GM21528 (cell line): ENCODE data around the gene DENND1A.
"Not testable (repeated sequence)": the region's sequence is repeated elsewhere in the genome, so short reads cannot be mapped to it uniquely, and the experiment has no call there.

Experiments used
- ATAC-seq: cut with Tn5 transposase; IDR thresholded peaks from one replicate; pipeline ENCODE4 v1.9.1; 2021; ENCODE audit warnings: mild to moderate bottlenecking, moderate library complexity; ENCODE audit not compliant: unreplicated experiment, low FRiP score

Gene DENND1A

DNA sequence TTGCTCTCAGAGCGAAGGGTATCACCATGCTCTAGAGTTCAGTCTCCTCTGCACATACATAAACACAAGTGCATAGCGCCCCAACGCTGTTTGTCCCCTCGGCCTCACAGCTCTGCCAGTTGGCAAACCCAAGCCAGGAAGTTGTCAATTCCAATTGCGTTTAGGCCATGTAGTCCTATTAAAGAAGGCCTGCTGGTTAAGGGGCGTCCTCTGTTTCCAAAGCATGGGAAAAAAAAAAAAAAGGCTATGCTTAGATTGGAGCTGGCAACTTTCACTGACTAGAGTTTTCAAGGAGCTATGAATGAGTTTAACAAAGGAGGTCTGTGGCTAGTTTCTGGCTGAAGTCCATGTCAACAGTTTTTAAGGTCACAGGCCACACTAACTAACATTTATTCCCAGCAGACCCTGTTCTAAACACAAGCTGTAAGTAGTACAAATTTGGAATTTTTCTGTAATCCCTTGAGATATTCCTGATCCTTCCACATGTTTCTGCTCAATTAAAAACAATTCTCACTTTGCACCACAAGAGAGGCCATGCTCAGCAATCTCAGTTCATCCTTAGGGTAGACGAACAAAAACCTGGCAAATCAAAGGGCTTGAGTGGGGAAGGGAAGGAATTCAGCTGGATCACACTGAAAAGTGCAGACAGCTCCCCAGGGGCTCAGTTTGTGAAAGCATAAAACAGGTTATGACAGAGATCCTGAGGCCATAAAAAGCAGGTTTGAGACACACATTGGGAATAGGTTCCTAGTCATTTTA is 187.7 kb downstream of the DENND1A start:
- ATAC-seq, result no peak

DNA sequence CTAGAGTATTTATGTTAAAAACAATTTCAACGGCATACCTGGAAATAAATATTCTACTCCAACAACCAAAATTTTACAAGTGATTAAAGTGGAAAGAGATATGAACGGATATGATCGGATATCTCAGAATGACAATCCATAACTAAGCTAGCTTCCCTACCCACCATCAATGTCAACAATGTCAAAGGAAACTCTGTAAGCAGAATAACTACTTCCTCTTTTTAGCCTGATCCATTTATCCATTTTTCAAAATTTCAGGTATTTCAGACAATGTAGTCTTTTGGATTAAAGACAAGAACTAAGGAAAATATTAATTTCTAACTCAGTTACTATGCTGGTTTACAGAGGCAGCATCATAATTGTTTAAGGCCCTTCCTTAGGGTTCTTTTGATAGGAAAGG is 188.7 kb downstream of the DENND1A start:
- ATAC-seq, result no peak

DNA sequence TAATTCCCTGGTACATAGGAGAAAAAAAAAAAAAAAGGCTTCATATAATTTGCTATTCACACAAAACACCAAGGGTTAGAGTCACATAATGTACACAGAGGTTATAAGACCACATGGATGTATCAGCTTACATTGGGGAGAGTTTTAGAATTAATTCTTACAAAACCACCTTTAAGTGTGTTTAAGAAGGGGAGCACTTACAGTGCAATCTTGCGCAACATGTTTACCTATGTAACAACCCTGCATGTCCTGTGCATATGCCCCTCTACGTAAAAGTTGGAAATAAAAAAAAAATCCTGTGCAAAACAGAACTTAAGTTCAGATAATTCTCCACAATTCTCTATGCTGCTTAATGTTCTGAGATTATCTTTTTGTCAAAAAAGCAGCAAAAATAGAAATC is 190.0 kb downstream of the DENND1A start:
- no peak for ATAC-seq

DNA sequence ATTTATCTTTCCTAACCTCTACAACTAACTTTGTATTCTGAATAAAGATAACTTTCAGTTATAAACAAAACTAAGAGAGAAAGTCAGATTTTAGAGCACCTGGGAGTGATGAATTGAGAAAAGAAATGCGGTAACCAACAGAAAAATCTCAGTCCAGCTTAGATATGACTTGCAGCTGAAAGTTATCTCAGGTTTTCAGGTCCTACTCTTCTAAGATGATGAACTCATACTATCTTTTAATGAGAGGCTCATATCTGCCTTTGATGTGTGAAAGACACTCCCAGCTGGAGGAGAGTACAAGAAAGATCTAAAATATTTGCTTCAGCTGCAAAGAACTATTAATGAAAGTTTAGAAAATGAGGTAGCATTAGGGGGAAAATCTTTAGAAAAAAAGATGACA is 190.5 kb downstream of the DENND1A start:
- ATAC-seq, result no peak

DNA sequence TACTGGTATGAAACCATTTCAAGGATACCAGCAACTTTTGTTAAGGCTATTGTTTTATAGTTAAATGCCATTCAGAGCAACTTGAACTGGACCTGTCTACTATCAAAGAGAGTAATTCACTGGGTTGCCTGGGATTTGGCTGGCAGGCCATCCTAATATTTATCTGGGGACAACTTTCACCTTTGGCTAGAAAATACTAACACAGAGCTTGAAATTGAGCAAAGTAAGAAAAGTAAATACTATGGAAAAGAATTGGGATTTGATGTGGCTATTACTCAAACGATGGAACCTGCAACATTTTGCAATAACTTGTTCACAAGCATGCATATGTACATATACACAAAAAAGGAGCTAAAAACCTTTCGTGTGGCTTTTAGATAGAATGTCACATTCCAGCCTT is 191.3 kb downstream of the DENND1A start:
- no peak for ATAC-seq

DNA sequence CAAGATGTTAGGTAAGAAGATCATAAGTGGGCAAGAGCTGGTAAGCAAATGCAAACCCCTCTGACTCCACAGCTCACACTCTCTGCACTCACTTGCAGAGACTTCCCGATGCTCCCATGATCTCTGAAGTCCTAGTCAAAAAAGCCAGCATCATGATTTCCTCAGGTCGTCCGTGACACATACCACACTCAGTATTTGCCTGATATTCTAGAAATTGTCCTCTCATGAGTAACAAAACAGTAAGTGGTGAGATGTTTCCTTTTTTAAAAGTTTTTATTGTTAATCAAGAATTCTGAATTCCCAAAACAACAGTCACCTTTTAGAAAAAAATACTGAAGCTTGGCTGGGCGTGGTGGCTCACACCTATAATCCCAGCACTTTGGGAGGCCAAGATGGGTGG is 194.6 kb downstream of the DENND1A start:
- ATAC-seq, result no peak

DNA sequence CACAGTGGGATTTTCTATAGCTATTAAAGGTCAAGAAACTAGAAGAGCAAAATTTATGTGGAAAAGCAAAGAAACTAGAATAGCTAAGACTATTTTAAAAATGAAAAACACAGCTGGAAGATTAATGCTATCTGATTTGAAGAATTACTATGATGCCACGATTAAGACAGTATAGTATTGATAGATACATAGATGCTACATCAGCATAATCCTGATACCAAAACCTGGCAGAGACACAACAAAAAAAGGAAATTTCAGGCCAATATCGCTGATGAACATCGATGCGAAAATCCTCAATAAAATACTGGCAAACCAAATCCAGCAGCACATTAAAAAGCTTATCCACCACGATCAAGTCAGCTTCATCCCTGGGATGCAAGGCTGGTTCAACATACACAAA is 201.4 kb downstream of the DENND1A start:
- ATAC-seq, result not testable (repeated sequence)

DNA sequence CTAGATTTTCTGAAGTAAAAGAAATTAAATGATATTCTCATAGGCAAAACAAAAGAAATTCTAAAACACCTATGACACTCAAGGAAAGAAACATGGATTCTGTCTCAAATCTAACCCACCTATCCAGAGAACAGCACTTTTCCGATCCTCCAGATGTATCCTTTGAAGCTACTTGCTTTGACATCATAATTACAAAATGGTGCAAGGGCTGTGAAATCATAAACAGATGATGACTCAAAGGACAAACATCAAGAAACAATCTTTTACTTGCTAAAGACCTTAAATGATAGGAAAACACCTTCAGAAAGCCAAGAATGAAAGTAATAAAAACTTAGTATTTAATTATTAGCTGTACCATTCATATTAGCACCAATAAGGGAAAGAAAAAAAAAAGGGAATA is 202.6 kb downstream of the DENND1A start:
- ATAC-seq, result no peak

DNA sequence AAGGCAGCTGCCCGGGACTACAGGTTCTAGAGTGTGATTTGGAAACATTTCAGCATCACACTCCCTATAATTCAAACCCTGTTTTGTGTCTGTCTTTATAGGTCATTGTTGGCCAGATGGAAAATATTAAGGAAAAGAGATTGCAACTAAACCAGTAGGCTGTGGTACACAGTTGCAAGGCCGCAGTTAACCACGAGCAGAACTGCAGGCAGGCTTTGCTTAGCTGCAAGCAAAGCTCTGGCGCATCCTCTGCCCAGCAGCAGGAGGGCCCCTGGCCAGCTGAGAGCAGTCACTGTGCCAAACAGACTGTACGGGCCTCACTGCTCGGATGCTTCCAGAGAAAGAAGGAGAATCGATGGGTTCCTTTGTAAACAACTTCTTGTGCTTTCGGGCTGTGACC is 204.5 kb downstream of the DENND1A start:
- no peak for ATAC-seq

DNA sequence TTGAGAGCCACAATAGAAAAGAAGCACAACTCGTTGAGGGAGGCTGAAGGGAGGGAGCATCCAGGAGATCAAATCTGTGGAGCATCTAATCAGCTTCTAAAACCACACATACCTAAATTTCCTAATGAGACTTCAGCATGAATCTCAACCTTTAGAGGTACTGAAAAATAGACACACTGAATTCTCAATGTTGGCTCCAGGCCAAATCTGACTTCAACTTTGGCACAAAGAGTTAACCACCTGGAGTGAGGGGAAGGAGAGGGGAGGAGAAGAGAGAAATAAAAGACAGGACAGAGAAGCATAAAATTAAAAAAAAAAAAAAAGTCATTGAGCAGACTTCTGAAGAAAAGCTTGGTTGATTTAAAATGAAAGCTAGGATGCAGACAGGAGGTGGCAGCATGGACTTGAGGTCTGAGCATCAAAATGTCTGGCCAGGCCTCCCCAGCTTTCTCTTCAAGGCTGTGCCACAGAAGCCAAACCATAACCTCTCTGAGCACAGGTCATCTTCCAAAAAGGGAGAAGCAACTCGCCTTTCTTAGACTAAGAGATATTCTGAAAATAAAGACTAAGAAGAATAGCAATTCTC is 205.6 kb downstream of the DENND1A start:
- ATAC-seq, result no peak

DNA sequence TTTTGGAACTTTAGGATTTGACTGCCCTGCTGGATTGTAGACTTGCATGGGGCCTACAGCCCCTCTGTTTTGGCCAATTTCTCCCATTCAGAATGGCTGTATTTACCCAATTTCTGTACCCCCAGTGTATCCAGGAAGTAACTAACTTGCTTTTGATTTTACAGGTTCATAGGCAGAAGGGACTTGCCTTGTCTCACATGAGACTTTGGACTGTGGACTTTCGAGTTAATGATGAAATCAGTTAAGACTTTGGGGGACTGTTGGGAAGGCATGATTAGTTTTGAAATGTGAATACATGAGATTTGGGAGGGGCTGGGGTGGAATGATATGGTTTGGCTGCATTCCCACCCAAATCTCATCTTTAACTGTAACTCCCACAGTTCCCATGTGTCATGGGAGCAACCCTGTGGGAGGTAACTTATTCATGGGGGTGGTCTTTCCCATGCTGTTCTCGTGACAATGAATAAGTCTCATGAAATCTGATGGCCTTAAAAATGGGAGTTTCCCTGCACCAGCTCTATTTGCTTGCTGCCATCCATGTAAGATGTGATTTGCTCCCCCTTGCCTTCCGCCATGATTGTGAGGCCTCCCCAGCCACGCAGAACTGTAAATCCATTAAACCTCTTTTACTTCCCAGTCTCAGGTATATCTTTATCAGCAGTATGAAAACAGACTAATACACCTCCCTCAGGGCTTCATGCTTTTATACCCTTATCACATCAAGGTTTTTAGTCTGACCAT is 206.6 kb downstream of the DENND1A start:
- ATAC-seq, result no peak

DNA sequence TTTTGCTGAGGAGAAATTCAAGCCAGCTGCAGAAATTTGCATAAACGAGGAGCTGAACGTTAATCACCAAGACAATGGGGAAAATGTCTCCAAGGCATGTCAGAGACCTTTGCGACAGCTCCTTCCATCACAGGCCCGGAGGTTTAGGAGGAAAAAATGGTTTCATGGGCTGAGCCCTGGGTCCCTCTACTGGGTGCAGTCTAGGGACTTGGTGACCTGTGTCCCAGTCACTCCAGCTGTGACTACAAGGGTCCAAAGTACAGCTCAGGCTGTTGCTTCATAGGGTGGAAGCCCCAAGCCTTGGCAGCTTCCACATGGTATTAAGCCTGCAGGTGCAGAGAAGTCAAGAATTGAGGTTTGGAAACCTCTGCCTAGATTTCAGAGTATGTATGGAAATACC is 207.5 kb downstream of the DENND1A start:
- no peak for ATAC-seq

DNA sequence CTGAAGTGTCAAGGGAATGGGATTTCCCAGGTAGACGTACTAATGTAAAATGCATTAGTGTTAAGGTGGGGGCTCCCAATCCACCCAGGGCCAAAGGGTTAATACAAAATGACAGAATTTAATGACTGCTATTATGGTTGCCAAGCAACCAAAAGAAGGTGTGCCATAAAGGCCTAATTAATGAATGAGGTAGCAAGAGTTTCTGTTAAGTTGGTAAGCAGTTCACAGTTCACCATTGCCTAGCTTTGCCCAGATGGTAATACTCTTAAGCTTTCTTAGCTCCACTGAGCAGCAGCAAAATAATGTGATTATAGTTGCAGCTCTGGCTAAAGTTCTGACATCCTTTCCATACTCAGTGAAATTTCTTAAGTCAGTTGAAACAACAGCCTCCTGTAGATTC is 211.7 kb downstream of the DENND1A start:
- no peak for ATAC-seq

DNA sequence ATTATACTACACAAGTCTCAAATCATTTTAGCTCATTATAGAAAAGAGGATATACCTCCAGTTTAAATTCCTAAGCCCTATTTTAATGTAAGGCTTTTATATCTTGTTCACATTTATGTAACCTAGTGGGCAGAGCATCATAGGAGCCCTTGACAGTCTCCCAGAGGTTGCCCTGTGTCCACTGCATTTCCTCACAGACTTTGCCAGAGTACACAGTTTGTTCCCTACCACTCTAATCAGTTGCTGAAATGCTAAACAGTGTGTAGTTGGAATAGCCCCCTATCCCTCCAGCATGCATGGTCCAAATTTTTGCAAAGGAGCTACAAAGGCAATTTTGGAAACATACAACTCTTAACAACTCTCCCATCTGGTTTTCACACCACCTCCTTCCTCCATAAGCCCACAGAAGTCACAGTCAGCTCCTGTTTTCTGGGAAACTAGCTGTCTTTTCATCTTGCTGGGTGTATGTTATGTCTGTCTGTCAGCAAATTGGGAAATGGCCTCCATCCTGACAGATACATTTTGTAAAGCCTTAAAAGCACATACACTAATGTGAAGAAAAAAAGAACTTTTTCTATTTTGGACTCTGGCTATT is 212.2 kb downstream of the DENND1A start:
- ATAC-seq, result no peak

DNA sequence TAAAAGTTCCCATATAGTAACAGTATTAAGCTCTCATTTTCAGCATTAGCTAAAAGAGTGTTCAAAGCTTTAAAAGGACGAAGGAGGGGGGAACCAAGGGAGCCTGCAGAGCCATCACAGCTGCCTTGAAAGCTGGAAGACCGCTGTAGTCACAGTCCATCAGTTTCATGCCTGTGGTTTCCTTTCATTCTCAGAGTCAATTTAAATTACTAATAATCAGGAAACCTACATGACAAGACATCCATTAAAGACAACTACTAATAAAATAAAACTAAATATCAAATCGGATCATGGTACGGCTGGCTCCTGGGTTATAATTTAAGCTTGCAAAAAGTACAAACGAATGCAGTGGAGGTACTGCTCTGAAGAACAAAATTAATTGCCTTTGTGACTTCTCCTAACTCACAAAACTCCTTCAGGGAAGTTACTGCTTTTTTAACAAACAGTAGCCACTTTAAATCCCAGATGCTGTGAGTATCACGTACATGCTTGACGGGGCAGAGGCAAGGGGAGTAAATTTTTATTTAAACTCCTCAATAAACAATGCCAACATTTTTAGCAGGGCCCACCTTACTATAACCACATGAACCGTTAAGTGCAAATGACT is 213.5 kb downstream of the DENND1A start:
- ATAC-seq, result no peak

DNA sequence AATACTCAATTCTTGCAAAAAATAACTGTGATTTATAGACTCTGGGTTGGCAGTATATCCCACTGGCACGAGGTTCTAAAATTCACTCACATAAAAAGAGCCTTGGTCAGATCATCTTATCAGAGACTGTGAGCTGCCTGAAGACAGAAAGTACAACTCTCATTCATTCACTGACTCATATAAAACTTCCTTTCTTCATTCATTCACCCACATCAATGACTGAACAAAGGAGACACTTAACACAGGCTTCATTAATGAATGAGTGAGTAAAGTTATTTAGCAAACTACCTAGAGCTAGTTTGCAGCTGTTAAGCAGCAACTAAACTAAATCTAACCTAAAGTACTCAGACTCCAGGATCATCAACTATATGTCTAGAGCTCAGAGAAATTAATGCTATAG is 214.7 kb downstream of the DENND1A start:
- ATAC-seq, result no peak

DNA sequence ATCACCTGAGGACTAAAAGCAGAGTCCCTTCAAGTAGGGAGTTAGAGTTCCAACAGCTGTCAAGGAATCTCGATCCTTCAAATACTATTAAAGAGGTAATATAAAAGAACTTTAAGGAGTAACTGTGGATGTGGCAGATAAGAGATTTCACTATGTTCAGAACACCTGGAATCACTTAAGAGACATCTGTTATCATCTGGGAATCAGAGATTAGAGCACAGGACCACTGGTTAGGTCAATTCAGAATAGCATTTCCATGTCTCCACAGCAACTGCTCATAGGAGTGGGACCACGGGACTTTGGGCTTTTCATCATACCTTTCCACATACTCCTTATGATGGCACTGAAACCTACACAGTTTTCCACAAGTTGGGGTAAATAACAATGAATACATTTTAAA is 216.6 kb downstream of the DENND1A start:
- ATAC-seq, result no peak

DNA sequence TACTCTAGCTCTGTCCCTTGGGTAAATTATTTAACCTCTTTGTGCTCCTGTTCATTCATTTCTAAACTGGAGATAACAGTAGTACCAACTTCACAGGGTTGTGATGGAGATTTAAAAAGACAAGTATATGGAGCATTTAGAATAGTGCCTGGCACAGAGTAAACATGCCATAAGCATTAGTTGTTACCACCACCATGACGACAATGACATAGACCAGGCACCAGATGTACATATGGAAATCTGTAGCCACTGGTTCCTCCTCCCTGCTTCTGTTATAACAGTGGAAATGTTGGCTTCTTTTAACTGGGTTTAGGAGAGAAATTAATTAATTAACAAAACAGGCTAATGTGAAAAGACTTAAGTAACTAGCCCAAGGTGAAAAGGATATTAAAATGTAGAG is 217.5 kb downstream of the DENND1A start:
- ATAC-seq, result no peak

DNA sequence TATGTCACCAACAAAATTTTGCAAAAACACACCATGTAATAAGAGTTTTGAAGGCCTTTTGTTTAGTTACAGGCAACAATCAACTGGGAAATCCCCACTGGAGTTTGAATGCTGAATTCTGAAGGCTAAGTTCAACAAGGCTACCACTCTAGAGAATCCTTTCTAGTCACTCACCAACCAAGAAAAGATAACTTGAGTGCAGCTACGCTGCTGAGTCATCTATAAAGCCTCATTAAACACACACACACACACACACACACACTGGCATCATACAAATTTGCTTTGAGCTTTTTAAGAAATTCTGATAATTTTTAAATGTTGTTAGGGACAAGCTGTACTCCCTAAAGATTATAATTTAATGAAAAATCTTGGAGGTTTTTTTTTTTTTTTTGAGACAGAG is 219.6 kb downstream of the DENND1A start:
- no peak for ATAC-seq

DNA sequence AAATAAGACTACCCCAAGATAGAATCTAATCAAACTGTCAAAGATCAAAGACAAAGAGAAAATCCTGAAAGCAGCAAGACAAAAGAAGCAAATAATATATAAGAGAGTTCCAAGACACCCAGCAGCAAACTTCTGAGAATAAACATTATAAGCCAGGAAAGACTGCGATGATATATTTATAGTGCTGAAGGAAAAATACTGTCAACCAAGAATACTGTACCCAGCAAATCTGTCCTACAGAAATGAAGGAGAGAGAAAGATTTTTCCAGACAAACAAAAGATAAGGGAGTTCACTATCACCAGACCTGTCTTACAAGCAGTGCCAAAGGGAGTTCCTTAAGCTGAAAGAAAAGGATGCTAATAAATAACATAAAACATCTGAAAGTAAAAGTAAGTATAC is 227.4 kb downstream of the DENND1A start:
- ATAC-seq, result no peak

DNA sequence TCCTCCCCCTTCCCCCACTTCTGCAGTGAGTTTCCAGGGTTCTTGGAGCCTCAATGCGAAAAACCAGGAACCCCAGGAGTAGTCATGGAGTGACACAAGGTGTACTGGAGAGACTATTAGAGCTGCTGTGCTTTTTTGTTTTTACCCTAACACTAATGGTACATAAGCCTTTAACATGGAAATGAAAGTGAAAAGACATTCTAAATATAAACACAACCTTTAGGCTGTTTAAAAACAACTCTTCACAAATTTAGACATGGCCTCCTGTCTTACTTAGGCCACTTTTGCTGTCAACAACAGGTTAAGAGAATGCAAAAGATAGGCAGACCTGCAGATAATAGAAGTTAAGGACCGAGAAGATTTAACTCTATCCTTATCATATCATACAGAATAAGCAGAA is 232.2 kb downstream of the DENND1A start:
- no peak for ATAC-seq
